ENCODE results near the gene HOXB7. TPM values are rescaled to one million over a fixed set of nuclear protein-coding genes. Genes with fewer than 3 reads are reported as not detected.

HOXB7 gene
- polyA plus RNA-seq, 3 donors: not detected

- H3K4me3 ChIP-seq (replicated peaks in 1 of 3; ENCODE audit: low read depth in 2 of 3, low read length in 3 of 3): no peak overlapping the region
- H3K27ac ChIP-seq (ENCODE audit: low read depth in 1 of 2, low read length in 2 of 2): no peak overlapping the region
- no peak for DNase-seq
- H2AFZ ChIP-seq (ENCODE audit: insufficient read depth, low read depth, low read length, poor library complexity, severe bottlenecking): no peak overlapping the region
- Mint-ChIP-seq H3K9me3 (peaks cover 0 to 33% (median 12%) of the 10 kb centered on the region in 7 donors), H3K4me1 (peaks cover 23% of the 10 kb centered on the region), H3K36me3 (peaks cover 3 to 14% of the 10 kb centered on the region in 2 donors), H3K4me3 (peak overlapping the region in 1 of 2 donors; percentile 84), H3K27ac (no peak overlapping the region), H3K27me3 (ENCODE audit: low read depth in 3 of 3) (peaks cover 97 to 99% (median 97%) of the 10 kb centered on the region in 3 donors)
- no peaks in the 10 kb centered on the region for H4K20me1 ChIP-seq (ENCODE audit: insufficient read depth, low read length)
- H3K27me3 ChIP-seq (ENCODE audit: control insufficient read depth in 2 of 2, insufficient read depth in 2 of 2, low read length in 2 of 2): peaks cover 82 to 99% of the 10 kb centered on the region in 2 donors
- intact Hi-C loops (cut with micrococcal nuclease): loop anchor here in 1 of 2 donors (5.0 kb wide), 2 partner anchors 280 to 590 kb away; no protein-coding TSS in a partner anchor
- no peaks in the 10 kb centered on the region for H3K36me3 ChIP-seq (replicated peaks in 1 of 2; ENCODE audit: control insufficient read depth in 1 of 2, insufficient read depth in 2 of 2, low read length in 2 of 2)
- H3K79me2 ChIP-seq (ENCODE audit: insufficient read depth, low read length): no peaks in the 10 kb centered on the region
- peaks cover 7 to 46% of the 10 kb centered on the region in 2 donors for H3K9me3 ChIP-seq (replicated peaks in 1 of 2; ENCODE audit: control insufficient read depth in 1 of 2, insufficient read depth in 1 of 2, low read length in 2 of 2)
- no peak overlapping the region for H3K4me2 ChIP-seq (replicated peaks; ENCODE audit: extremely low read depth, low read length, poor library complexity, severe bottlenecking)
- H3K9ac ChIP-seq (ENCODE audit: insufficient read depth, low read length, poor library complexity, severe bottlenecking): no peak overlapping the region
- H3K4me1 ChIP-seq (ENCODE audit: control insufficient read depth in 1 of 2, insufficient read depth in 2 of 2, low read length in 2 of 2): peaks cover 15 to 21% of the 10 kb centered on the region in 2 donors
- 76% methylated on average over 9 of the region's 15 CpGs for WGBS (ENCODE audit: insufficient coverage)
- TF ChIP-seq CTCF (IDR thresholded peaks at IDR 0.05): no peak
These were observed 6.1 kb upstream of the HOXB7 start for GRCh38 chr17:48616717-48617470.

- H3K4me1 ChIP-seq (ENCODE audit: control insufficient read depth in 1 of 2, insufficient read depth in 2 of 2, low read length in 2 of 2): peaks cover 23 to 28% of the 10 kb centered on the region in 2 donors
- no peaks in the 10 kb centered on the region for H3K79me2 ChIP-seq (ENCODE audit: insufficient read depth, low read length)
- DNase-seq: no peak
- no peaks in the 10 kb centered on the region for H3K36me3 ChIP-seq (replicated peaks in 1 of 2; ENCODE audit: control insufficient read depth in 1 of 2, insufficient read depth in 2 of 2, low read length in 2 of 2)
- H2AFZ ChIP-seq (ENCODE audit: insufficient read depth, low read depth, low read length, poor library complexity, severe bottlenecking): no peak overlapping the region
- intact Hi-C loops (cut with micrococcal nuclease): loop anchor here in 1 of 2 donors (2.0 to 5.0 kb wide), 3 partner anchors 19 to 589 kb away; no protein-coding TSS in a partner anchor
- H3K4me1 Mint-ChIP-seq: peaks cover 30% of the 10 kb centered on the region
- no peaks in the 10 kb centered on the region for H4K20me1 ChIP-seq (ENCODE audit: insufficient read depth, low read length)
- no peak overlapping the region for H3K4me3 ChIP-seq (replicated peaks in 1 of 3; ENCODE audit: low read depth in 2 of 3, low read length in 3 of 3)
- H3K27ac Mint-ChIP-seq: no peak overlapping the region
- peak overlapping the region in 1 of 2 donors; percentile 84 for H3K4me3 Mint-ChIP-seq
- H3K9me3 ChIP-seq (replicated peaks in 1 of 2; ENCODE audit: control insufficient read depth in 1 of 2, insufficient read depth in 1 of 2, low read length in 2 of 2): peaks cover 9 to 43% of the 10 kb centered on the region in 2 donors
- peaks cover 9 to 17% of the 10 kb centered on the region in 2 donors for H3K36me3 Mint-ChIP-seq
- peaks cover 84 to 99% of the 10 kb centered on the region in 2 donors for H3K27me3 ChIP-seq (ENCODE audit: control insufficient read depth in 2 of 2, insufficient read depth in 2 of 2, low read length in 2 of 2)
- H3K4me2 ChIP-seq (replicated peaks; ENCODE audit: extremely low read depth, low read length, poor library complexity, severe bottlenecking): no peak overlapping the region
- no peak for TF ChIP-seq CTCF (IDR thresholded peaks at IDR 0.05)
- peaks cover 97 to 99% (median 97%) of the 10 kb centered on the region in 3 donors for H3K27me3 Mint-ChIP-seq (ENCODE audit: low read depth in 3 of 3)
- H3K27ac ChIP-seq (ENCODE audit: low read depth in 1 of 2, low read length in 2 of 2): no peak overlapping the region
- 57% methylated on average over 3 of the region's 17 CpGs for WGBS (ENCODE audit: insufficient coverage)
- peaks cover 0 to 40% (median 19%) of the 10 kb centered on the region in 7 donors for H3K9me3 Mint-ChIP-seq
- no peak overlapping the region for H3K9ac ChIP-seq (ENCODE audit: insufficient read depth, low read length, poor library complexity, severe bottlenecking)
These were observed 5.3 kb upstream of the HOXB7 start for GRCh38 chr17:48615963-48616716.

Data from CD14-positive monocyte (primary cell).